NOMO-1 treated with DMSO at 0.1 percent for 48 hours (cell line): ENCODE data around the gene CBLN4.

ENCODE experiments used
- DNase-seq: peaks from one replicate; lab custom pipeline; 2025; ENCODE audit not compliant: unreplicated experiment; lab: John Stamatoyannopoulos, UW

CBLN4 gene

GRCh38 chr20:56005389-56005715 is at the start of gene CBLN4:
TSS of gene CBLN4 (minus strand) at chr20:56005519. CDS start at chr20:56004171, 1,348 bp downstream.
- no peak for DNase-seq

- no peak for DNase-seq
Observed at GRCh38 chr20:56043227-56043626, 37.9 kb upstream of the CBLN4 start.

GRCh38 chr20:56032251-56032650 is 26.9 kb upstream of the CBLN4 start:
- no peak for DNase-seq

GRCh38 chr20:56018716-56019115 is 13.4 kb upstream of the CBLN4 start:
- no peak for DNase-seq

- no peak for DNase-seq
Observed at GRCh38 chr20:56018194-56018593, 12.9 kb upstream of the CBLN4 start.

- no peak for DNase-seq
Observed at GRCh38 chr20:56017560-56017959, 12.2 kb upstream of the CBLN4 start.

- no peak for DNase-seq
Observed at GRCh38 chr20:56014998-56015397, 9.7 kb upstream of the CBLN4 start.

- DNase-seq, result no peak
Observed at GRCh38 chr20:56014151-56014550, 8.8 kb upstream of the CBLN4 start.

GRCh38 chr20:56004611-56005388 is 519 bp downstream of the CBLN4 start:
- no peak for DNase-seq

- no peak for DNase-seq
Observed at GRCh38 chr20:56004007-56004406, 1.3 kb downstream of the CBLN4 start.

GRCh38 chr20:56002908-56003800 is 2.2 kb downstream of the CBLN4 start:
- no peak for DNase-seq

- no peak for DNase-seq
Observed at GRCh38 chr20:56001890-56002289, 3.4 kb downstream of the CBLN4 start.

- DNase-seq, result no peak
Observed at GRCh38 chr20:56001106-56001785, 4.1 kb downstream of the CBLN4 start.

- DNase-seq, result no peak
Observed at GRCh38 chr20:55978550-55978949, 26.8 kb downstream of the CBLN4 start.

GRCh38 chr20:55977690-55978459 is 27.4 kb downstream of the CBLN4 start:
- DNase-seq, result no peak

- DNase-seq, result no peak
Observed at GRCh38 chr20:55974491-55975202, 30.7 kb downstream of the CBLN4 start.

- no peak for DNase-seq
Observed at GRCh38 chr20:55964790-55965189, 40.5 kb downstream of the CBLN4 start.

GRCh38 chr20:55961376-55962330 is 43.7 kb downstream of the CBLN4 start:
- DNase-seq, result no peak

- DNase-seq, result no peak
Observed at GRCh38 chr20:55953201-55953600, 52.1 kb downstream of the CBLN4 start.
